H1 (cell line): ENCODE measurements around the gene NXN. TPM values are rescaled to one million over a fixed set of nuclear protein-coding genes. Genes with fewer than 3 reads are reported as not detected.
A peak's percentile ranks its signal among the peaks of the same experiment; 100 is the strongest.

ENCODE experiments used
- CBX5 ChIP-seq: fragments of 300-800, 300-1000 bp; sonication (generic); IDR thresholded peaks from 2 replicates; pipeline ENCODE4 v1.7.1; 2016; ENCODE audit warnings: antibody characterized with exemption, low read length, low read depth
- CEBPB ChIP-seq: IDR thresholded peaks from 2 replicates; pipeline ENCODE4 v1.6.1; 2012; ENCODE audit warnings: low read depth, low read length
- CREB1 ChIP-seq: IDR thresholded peaks from 2 replicates; pipeline ENCODE4 v1.6.1; 2012; ENCODE audit warnings: inconsistent platforms
- CTBP2 ChIP-seq: IDR thresholded peaks from 2 replicates; pipeline ENCODE4 v1.7.0; 2011; ENCODE audit warnings: borderline replicate concordance, mild to moderate bottlenecking, moderate library complexity, mixed read lengths, low read length; ENCODE audit not compliant: insufficient read depth, insufficient read length
- CTCF ChIP-seq, 3 experiments: IDR thresholded peaks; 1 replicate in 2 of 3; 2 replicates in 1 of 3; pipeline versions ENCODE4 v1.5.1 to v1.6.1; 2011; ENCODE audit warnings: low read length in 3 of 3, mild to moderate bottlenecking in 3 of 3, inconsistent platforms in 2 of 3, low read depth in 1 of 3, moderate library complexity in 1 of 3; ENCODE audit not compliant: insufficient read depth in 1 of 3; ENCODE audit errors: control extremely low read depth in 1 of 3
- FOSL1 ChIP-seq: IDR thresholded peaks from 2 replicates; pipeline ENCODE4 v1.6.1; 2011; ENCODE audit warnings: mild to moderate bottlenecking, low read depth, low read length, moderate library complexity; ENCODE audit not compliant: insufficient read depth
- GTF2F1 ChIP-seq: IDR thresholded peaks from 2 replicates; pipeline ENCODE4 v1.6.1; 2012; ENCODE audit warnings: low read depth, low read length, improper control_type of control experiment, borderline replicate concordance
- JUN ChIP-seq: IDR thresholded peaks from 2 replicates; pipeline ENCODE4 v1.6.1; 2011; ENCODE audit warnings: low read depth, mild to moderate bottlenecking, improper control_type of control experiment, low read length
- JUND ChIP-seq: IDR thresholded peaks from 2 replicates; pipeline ENCODE4 v1.6.1; 2011; ENCODE audit warnings: mild to moderate bottlenecking, improper control_type of control experiment, low read length
- KDM5A ChIP-seq: fragments of 200-600 bp; IDR thresholded peaks from 2 replicates; pipeline ENCODE4 v1.7.1; 2012; ENCODE audit warnings: mild to moderate bottlenecking, low read length, inconsistent platforms, mixed read lengths
- MAX ChIP-seq: IDR thresholded peaks from 2 replicates; pipeline ENCODE4 v1.6.1; 2012; ENCODE audit warnings: inconsistent platforms
- NANOG ChIP-seq: IDR thresholded peaks from 2 replicates; pipeline ENCODE4 v1.6.1; 2011; ENCODE audit warnings: low read length, low read depth, mild to moderate bottlenecking, inconsistent platforms; ENCODE audit not compliant: insufficient read depth, poor library complexity, severe bottlenecking
- POLR2AphosphoS5 ChIP-seq: IDR thresholded peaks from 2 replicates; pipeline ENCODE4 v1.6.1; 2011; ENCODE audit warnings: low read depth, low read length
- POU5F1 ChIP-seq: IDR thresholded peaks from 2 replicates; pipeline ENCODE4 v1.6.1; 2011; ENCODE audit warnings: low read depth, mild to moderate bottlenecking, low read length, moderate library complexity
- SIN3A ChIP-seq, 2 experiments: IDR thresholded peaks in 1 of 2; conservative IDR thresholded peaks in 1 of 2; 2 replicates each; pipeline ENCODE4 v1.6.1; 2011 to 2012; ENCODE audit warnings: low read length in 2 of 2, improper control_type of control experiment in 1 of 2, low read depth in 1 of 2, mild to moderate bottlenecking in 1 of 2
- SIX5 ChIP-seq: IDR thresholded peaks from 2 replicates; pipeline ENCODE4 v1.6.1; 2011; ENCODE audit warnings: mild to moderate bottlenecking, low read depth, low read length
- SP2 ChIP-seq: IDR thresholded peaks from 2 replicates; pipeline ENCODE4 v1.6.1; 2012; ENCODE audit warnings: mild to moderate bottlenecking, low read length, inconsistent platforms
- TCF12 ChIP-seq: IDR thresholded peaks from 2 replicates; pipeline ENCODE4 v1.6.1; 2011; ENCODE audit warnings: low read depth, mild to moderate bottlenecking, low read length
- YY1 ChIP-seq: IDR thresholded peaks from 2 replicates; pipeline ENCODE4 v1.6.1; 2011; ENCODE audit warnings: low read depth, mild to moderate bottlenecking, low read length
- polyA plus RNA-seq, 7 experiments: library from polyadenylated mRNA; depleted of rRNA in 3 of 7; stranded (reverse) in 5 of 7; unstranded in 2 of 7; fragments of >200 nt in 5 of 7; fragments of 200-250 nt in 2 of 7; gene quantifications; 1 replicate in 5 of 7; 2 replicates in 1 of 7; 4 replicates in 1 of 7; pipeline versions ENCODE4 v1.2.1 to v1.2.3, GENCODE V29; 2011 to 2013; ENCODE audit warnings: missing spikeins in 2 of 7, mixed read lengths in 2 of 7
- total RNA-seq: library from RNA; stranded (reverse); fragmentation: NEBNext Ultra II Directional; extraction: Animal tissue kit (Norgen Biotek cat#: 25700); gene quantifications from 2 replicates; pipeline ENCODE4 v1.2.1, GENCODE V29; 2021

NXN gene
- total and polyA plus RNA-seq, 2 of the 8 experiments (the other 6 are each of a cell fraction or from before 2014, with no cell fraction given) = 94.1 to 107 TPM

GRCh38 chr17:996554-997344 is 17.2 kb upstream of the NXN start, which contains the start of gene TIMM22 (continued):
- TF ChIP-seq TCF12 (peak; percentile 64; the same call in 1 of the 2 replicates), GTF2F1 (no peak), KDM5A (peak; percentile 99), POU5F1 (no peak), MAX (peak; percentile 99), POLR2AphosphoS5 (peak; percentile 82), NANOG (peak; percentile 34), YY1 (peak; percentile 99), SP2 (no peak), CREB1 (peak; percentile 94), SIN3A (conservative IDR thresholded peaks at IDR 0.05 in 1 of 2, IDR thresholded peaks at IDR 0.05 in 1 of 2; ENCODE audit: low read depth in 1 of 2, low read length in 2 of 2) (peak; percentile 65 to 89; a peak in 2 of 4 replicates), CTCF (IDR thresholded peaks at IDR 0.05; ENCODE audit: control extremely low read depth in 1 of 3, insufficient read depth in 1 of 3, low read depth in 1 of 3, low read length in 3 of 3) (peak; percentile 82 to 93 (median 88)), JUN (no peak), FOSL1 (no peak; the same call in 1 of the 2 replicates), SIX5 (peak; percentile 63), JUND (0 out of 2 replicates have a peak, but pooled peaks have one; percentile 47), CEBPB (no peak), CBX5 (no peak), CTBP2 (no peak)
